Measurements from ENCODE around the gene HPCAL1. TPM values are rescaled to one million over a fixed set of nuclear protein-coding genes. Genes with fewer than 3 reads are reported as not detected.

HPCAL1 gene
- total RNA-seq, 4 donors from 2014 or later = 18.6 to 59.5 (median 37.1) TPM

GRCh38 chr2:10303694-10304378 lies 1.1 kb downstream of the HPCAL1 start:
- TF ChIP-seq CTCF (IDR thresholded peaks at IDR 0.05; ENCODE audit: low read depth) = no peak

- no peak for TF ChIP-seq CTCF (IDR thresholded peaks at IDR 0.05; ENCODE audit: low read depth)
These were observed 2.0 kb downstream of the HPCAL1 start for GRCh38 chr2:10304458-10305253.

- TF ChIP-seq CTCF (IDR thresholded peaks at IDR 0.05; ENCODE audit: low read depth) = no peak
These were observed 2.5 kb downstream of the HPCAL1 start for GRCh38 chr2:10305254-10305635.

GRCh38 chr2:10305715-10306114 lies 3.0 kb downstream of the HPCAL1 start:
- TF ChIP-seq CTCF (IDR thresholded peaks at IDR 0.05; ENCODE audit: low read depth) = no peak

- no peak for TF ChIP-seq CTCF (IDR thresholded peaks at IDR 0.05; ENCODE audit: low read depth)
These were observed 4.3 kb downstream of the HPCAL1 start for GRCh38 chr2:10306901-10307463.

GRCh38 chr2:10307561-10308156 lies 5.0 kb downstream of the HPCAL1 start:
- no peak for TF ChIP-seq CTCF (IDR thresholded peaks at IDR 0.05; ENCODE audit: low read depth)

- TF ChIP-seq CTCF (IDR thresholded peaks at IDR 0.05; ENCODE audit: low read depth) = no peak
These were observed 6.2 kb downstream of the HPCAL1 start for GRCh38 chr2:10308866-10309265.

Data from subcutaneous adipose tissue (tissue), 4 donors.